Transverse colon (tissue), 4 donors: ENCODE data around the gene RAMACL. TPM values are rescaled to one million over a fixed set of nuclear protein-coding genes. Genes with fewer than 3 reads are reported as not detected.
A peak's percentile ranks its signal among the peaks of the same experiment; 100 is the strongest.

Source experiments
- DNase-seq: peaks from one replicate; pipeline ENCODE4 v3.0.0-alpha.2; 2019
- H3K27ac ChIP-seq, 4 donors: fragments of 200-600 bp; sonication (generic); 2 replicates each; pipeline ENCODE4 v1.5.1; 2016 to 2018; ENCODE audit warnings: inconsistent platforms in 4 of 4
- H3K27me3 ChIP-seq: fragments of 200-600 bp; sonication (generic); 2 replicates; pipeline ENCODE4 v1.5.1; 2017; ENCODE audit warnings: inconsistent platforms
- H3K36me3 ChIP-seq, 4 donors: fragments of 200-600 bp; sonication (generic); 2 replicates each; pipeline ENCODE4 v1.5.1; 2017 to 2019; ENCODE audit warnings: inconsistent platforms in 4 of 4
- H3K4me1 ChIP-seq, 4 donors: fragments of 200-600 bp; sonication (generic); 2 replicates each; pipeline ENCODE4 v1.5.1; 2017 to 2020; ENCODE audit warnings: inconsistent platforms in 4 of 4
- H3K4me3 ChIP-seq, 4 donors: fragments of 200-600 bp; sonication (generic); 1 replicate in 1 of 4; 2 replicates in 3 of 4; pipeline versions ENCODE4 v1.5.1 to v1.6.1; 2017 to 2019; ENCODE audit warnings: inconsistent platforms in 4 of 4
- H3K9me3 ChIP-seq, 2 donors: fragments of 200-600 bp; sonication (generic); 2 replicates each; pipeline ENCODE4 v1.5.1; 2017 to 2019; ENCODE audit warnings: inconsistent platforms in 2 of 2
- CTCF ChIP-seq, 5 experiments: fragments of 200-600 bp in 3 of 5; fragments of 450-650 bp in 2 of 5; sonication (generic) in 3 of 5; IDR thresholded peaks; 1 replicate in 2 of 5; 2 replicates in 3 of 5; pipeline ENCODE4 v1.5.1; 2016 to 2017; ENCODE audit warnings: antibody characterized with exemption in 5 of 5, inconsistent platforms in 3 of 5, mild to moderate bottlenecking in 2 of 5, moderate library complexity in 1 of 5
- EP300 ChIP-seq: sonication (generic); formaldehyde crosslinking; IDR thresholded peaks from one replicate; pipeline ENCODE4 v1.6.1; 2017; ENCODE audit warnings: antibody characterized with exemption, low read depth
- POLR2A ChIP-seq: fragments of 450-650 bp; IDR thresholded peaks from one replicate; pipeline ENCODE4 v1.6.1; 2016; ENCODE audit warnings: antibody characterized with exemption, mild to moderate bottlenecking, moderate library complexity
- POLR2AphosphoS5 ChIP-seq, 3 donors: sonication (generic); formaldehyde crosslinking; IDR thresholded peaks; one replicate each; pipeline ENCODE4 v1.6.1; 2016; ENCODE audit warnings: antibody characterized with exemption in 3 of 3
- WGBS, 2 donors: methylation state at CpG; one replicate each; pipeline ENCODE4 v1.1.5; 2018; ENCODE audit warnings: low coverage in 1 of 2; 5-methylcytosine and 5-hydroxymethylcytosine counted together
- in situ Hi-C, 4 donors: fragments of 200-750 bp; cut with MboI; loops; one replicate each; pipeline versions ENCODE4 v1.15.0 to v1.15.1; 2017; ENCODE audit warnings: low sequenced_read_pairs in 3 of 4, low pct_ligation_motif_present in 1 of 4, low pct_unique_long_range_greater_than_20kb in 1 of 4
- intact Hi-C: fragments of 100-400 bp; cut with DNase I; formaldehyde crosslinking; loops from one replicate; pipeline ENCODE4 v1.15.1; 2023; ENCODE audit warnings: low total_unique reads
- total RNA-seq, 4 donors: library from RNA; depleted of rRNA; stranded (reverse); fragments of >200 nt; gene quantifications; one replicate each; pipeline ENCODE4 v1.1.0, GENCODE V29; 2016

RAMACL gene
- total RNA-seq, 4 donors from 2014 or later = 0.95 to 1.2 (median 1.2) TPM; not detected in 1

GRCh38 chr6:166565084-166565967 lies 21.2 kb downstream of the RAMACL start:
- TF ChIP-seq POLR2A (no peak), POLR2AphosphoS5 (IDR thresholded peaks at IDR 0.05) (no peak), CTCF (IDR thresholded peaks at IDR 0.05) (no peak), EP300 (no peak)
- no peak for DNase-seq
- Histone ChIP-seq H3K27me3 (no peaks in the 10 kb centered on the region), H3K4me1 (peaks cover 0 to 6% (median 1%) of the 10 kb centered on the region in 4 donors), H3K36me3 (no peaks in the 10 kb centered on the region), H3K27ac (peak overlapping the region in 1 of 4 donors; percentile 23), H3K4me3 (no peak overlapping the region), H3K9me3 (no peaks in the 10 kb centered on the region)
- intact Hi-C loops (no loop called here), in situ Hi-C loops (no loop called here)
- 87 to 100% methylated on average over 1 to 24 of the region's 24 CpGs for WGBS, 2 donors

- no peak for DNase-seq
- peaks cover 0 to 6% (median 1%) of the 10 kb centered on the region in 4 donors for H3K4me1 ChIP-seq
- no peaks in the 10 kb centered on the region for H3K9me3 ChIP-seq
- TF ChIP-seq CTCF (IDR thresholded peaks at IDR 0.05) = no peak
- no peak for TF ChIP-seq POLR2AphosphoS5 (IDR thresholded peaks at IDR 0.05)
- no peak for TF ChIP-seq POLR2A
- TF ChIP-seq EP300 = no peak
- no peak overlapping the region for H3K4me3 ChIP-seq
- no peaks in the 10 kb centered on the region for H3K27me3 ChIP-seq
- in situ Hi-C loops (no loop called here), intact Hi-C loops (no loop called here)
- 89 to 90% methylated on average over 9 of the region's 9 CpGs for WGBS, 2 donors
- no peak overlapping the region for H3K27ac ChIP-seq
- H3K36me3 ChIP-seq = no peaks in the 10 kb centered on the region
Observed at GRCh38 chr6:166563805-166564204, 22.7 kb downstream of the RAMACL start.

- Histone ChIP-seq H3K9me3 (no peaks in the 10 kb centered on the region), H3K27ac (no peak overlapping the region), H3K4me3 (no peak overlapping the region), H3K36me3 (no peaks in the 10 kb centered on the region), H3K27me3 (no peaks in the 10 kb centered on the region), H3K4me1 (peaks cover 0 to 6% (median 1%) of the 10 kb centered on the region in 4 donors)
- intact Hi-C loops (no loop called here), in situ Hi-C loops (no loop called here)
- no peak for TF ChIP-seq EP300
- TF ChIP-seq POLR2AphosphoS5 (IDR thresholded peaks at IDR 0.05) = no peak
- TF ChIP-seq POLR2A = no peak
- no peak for TF ChIP-seq CTCF (IDR thresholded peaks at IDR 0.05)
- no peak for DNase-seq
- 71 to 77% methylated on average over 3 to 16 of the region's 16 CpGs for WGBS, 2 donors
Observed at GRCh38 chr6:166563200-166563599, 23.3 kb downstream of the RAMACL start.

- intact Hi-C loops = no loop called here
- peak overlapping the region in 1 of 4 donors; percentile 37 for H3K27ac ChIP-seq
- no peaks in the 10 kb centered on the region for H3K36me3 ChIP-seq
- H3K9me3 ChIP-seq = no peaks in the 10 kb centered on the region
- WGBS, 2 donors = 95 to 100% methylated on average over 1 to 9 of the region's 9 CpGs
- peaks cover 0 to 6% (median 1%) of the 10 kb centered on the region in 4 donors for H3K4me1 ChIP-seq
- no peak for DNase-seq
- TF ChIP-seq EP300 (no peak), CTCF (IDR thresholded peaks at IDR 0.05) (no peak), POLR2A (no peak), POLR2AphosphoS5 (IDR thresholded peaks at IDR 0.05) (no peak)
- no peaks in the 10 kb centered on the region for H3K27me3 ChIP-seq
- no peak overlapping the region for H3K4me3 ChIP-seq
- in situ Hi-C loops = no loop called here
Observed at GRCh38 chr6:166562726-166563125, 23.8 kb downstream of the RAMACL start.
